Measurements from ENCODE around the gene ZFP42. TPM values are rescaled to one million over a fixed set of nuclear protein-coding genes. Genes with fewer than 3 reads are reported as not detected.

The ZFP42 gene
- total and polyA plus RNA-seq, 2 of the 8 experiments (the other 6 are each of a cell fraction or from before 2014, with no cell fraction given) = 69.4 to 188 TPM

GRCh38 chr4:188005561-188005960 is 10.0 kb downstream of the ZFP42 start (continued):
- TF ChIP-seq RNF2 (IDR thresholded peaks at IDR 0.05; ENCODE audit: borderline replicate concordance, low read depth, low read length, missing control alignments, poor library complexity, severe bottlenecking) = no peak
